ENCODE results near the gene ZNF354C.
"Not testable (repeated sequence)": the region's sequence is repeated elsewhere in the genome, so short reads cannot be mapped to it uniquely, and the experiment has no call there.

ZNF354C gene

DNA sequence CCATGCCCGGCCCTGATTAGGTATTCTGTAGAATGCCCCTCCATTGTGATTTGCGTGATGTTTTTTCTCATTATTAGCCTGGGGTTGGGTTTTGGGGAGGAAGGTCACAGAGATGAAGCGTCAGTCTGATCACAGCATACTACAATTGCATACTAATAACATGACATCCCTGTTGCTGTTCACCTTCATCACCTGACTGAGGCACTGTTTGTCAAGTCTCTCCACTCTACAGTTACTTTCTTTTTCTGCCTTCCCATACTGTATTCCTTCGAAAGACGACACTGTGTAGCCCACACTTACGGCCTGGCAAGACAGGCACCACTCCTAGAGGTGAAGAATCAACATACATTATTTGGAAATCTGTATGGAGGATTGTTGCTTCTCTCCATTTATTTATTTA is 5.5 kb downstream of the ZNF354C start:
- H3K4me3 ChIP-seq (ENCODE audit: low read depth, low read length), result no peak overlapping the region
- H3K36me3 ChIP-seq (ENCODE audit: insufficient read depth, low read length), result peaks cover 81% of the 10 kb centered on the region
- H3K27me3 ChIP-seq (ENCODE audit: insufficient read depth, low read length), result no peaks in the 10 kb centered on the region
- H3K27ac ChIP-seq (ENCODE audit: low read depth, low read length), result no peak overlapping the region
- H3K4me1 ChIP-seq (ENCODE audit: control insufficient read depth, insufficient read depth, low read length, unreplicated experiment), result peaks cover 7% of the 10 kb centered on the region
- H2AFZ ChIP-seq (ENCODE audit: low read length, unreplicated experiment), result no peak overlapping the region
- H3K79me2 ChIP-seq (ENCODE audit: control insufficient read depth, insufficient read depth, low read length, unreplicated experiment), result peaks cover 32% of the 10 kb centered on the region

DNA sequence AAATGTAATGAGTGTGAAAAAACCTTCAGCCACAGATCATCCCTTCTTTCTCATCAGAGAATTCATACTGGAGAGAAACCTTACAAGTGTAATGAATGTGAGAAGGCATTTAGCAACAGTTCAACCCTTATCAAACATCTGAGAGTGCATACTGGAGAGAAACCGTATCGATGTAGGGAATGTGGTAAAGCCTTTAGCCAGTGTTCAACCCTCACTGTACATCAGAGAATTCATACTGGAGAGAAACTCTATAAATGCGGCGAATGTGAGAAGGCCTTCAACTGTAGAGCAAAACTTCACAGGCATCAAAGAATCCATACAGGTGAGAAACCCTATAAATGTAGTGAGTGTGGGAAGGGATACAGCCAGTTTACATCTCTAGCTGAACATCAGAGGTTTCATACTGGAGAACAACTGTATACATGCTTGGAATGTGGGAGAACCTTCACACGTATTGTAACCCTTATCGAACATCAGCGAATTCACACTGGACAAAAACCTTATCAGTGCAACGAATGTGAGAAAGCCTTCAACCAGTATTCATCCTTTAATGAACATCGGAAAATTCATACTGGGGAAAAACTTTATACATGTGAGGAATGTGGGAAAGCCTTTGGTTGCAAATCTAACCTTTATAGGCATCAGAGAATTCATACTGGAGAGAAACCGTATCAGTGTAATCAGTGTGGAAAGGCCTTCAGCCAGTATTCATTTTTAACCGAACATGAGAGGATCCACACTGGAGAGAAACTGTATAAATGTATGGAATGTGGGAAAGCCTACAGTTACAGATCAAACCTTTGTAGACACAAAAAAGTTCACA is 19.2 kb downstream of the ZNF354C start:
- H3K27ac ChIP-seq (ENCODE audit: low read depth, low read length), result no peak overlapping the region
- peaks cover 82% of the 10 kb centered on the region for H3K36me3 ChIP-seq (ENCODE audit: insufficient read depth, low read length)
- H3K79me2 ChIP-seq (ENCODE audit: control insufficient read depth, insufficient read depth, low read length, unreplicated experiment), result no peaks in the 10 kb centered on the region
- H3K4me3 ChIP-seq (ENCODE audit: low read depth, low read length), result no peak overlapping the region
- H2AFZ ChIP-seq (ENCODE audit: low read length, unreplicated experiment), result no peak overlapping the region
- H3K4me1 ChIP-seq (ENCODE audit: control insufficient read depth, insufficient read depth, low read length, unreplicated experiment), result no peaks in the 10 kb centered on the region
- no peaks in the 10 kb centered on the region for H3K27me3 ChIP-seq (ENCODE audit: insufficient read depth, low read length)

DNA sequence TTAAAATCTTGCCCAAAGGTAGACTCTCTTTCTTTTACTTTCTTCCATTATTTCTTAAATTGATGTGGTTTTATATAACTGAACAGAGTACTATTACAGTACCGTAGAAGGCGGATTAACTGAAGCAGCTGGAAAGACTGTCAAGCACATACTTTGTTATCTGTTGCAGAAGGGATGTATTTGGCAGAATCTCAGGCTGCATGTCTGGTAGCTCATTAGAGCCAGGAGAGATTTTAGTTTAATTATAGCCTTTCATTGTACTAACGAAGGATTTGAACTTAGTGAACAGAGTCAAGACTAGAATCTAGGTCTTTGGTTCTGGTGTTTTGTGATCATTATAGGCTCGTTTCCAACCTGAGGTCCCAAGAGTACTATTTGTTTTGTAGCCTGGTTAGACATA is 20.6 kb downstream of the ZNF354C start:
- H2AFZ ChIP-seq (ENCODE audit: low read length, unreplicated experiment), result no peak overlapping the region
- no peaks in the 10 kb centered on the region for H3K79me2 ChIP-seq (ENCODE audit: control insufficient read depth, insufficient read depth, low read length, unreplicated experiment)
- no peak overlapping the region for H3K27ac ChIP-seq (ENCODE audit: low read depth, low read length)
- no peaks in the 10 kb centered on the region for H3K4me1 ChIP-seq (ENCODE audit: control insufficient read depth, insufficient read depth, low read length, unreplicated experiment)
- no peaks in the 10 kb centered on the region for H3K27me3 ChIP-seq (ENCODE audit: insufficient read depth, low read length)
- H3K4me3 ChIP-seq (ENCODE audit: low read depth, low read length), result no peak overlapping the region
- peaks cover 78% of the 10 kb centered on the region for H3K36me3 ChIP-seq (ENCODE audit: insufficient read depth, low read length)

DNA sequence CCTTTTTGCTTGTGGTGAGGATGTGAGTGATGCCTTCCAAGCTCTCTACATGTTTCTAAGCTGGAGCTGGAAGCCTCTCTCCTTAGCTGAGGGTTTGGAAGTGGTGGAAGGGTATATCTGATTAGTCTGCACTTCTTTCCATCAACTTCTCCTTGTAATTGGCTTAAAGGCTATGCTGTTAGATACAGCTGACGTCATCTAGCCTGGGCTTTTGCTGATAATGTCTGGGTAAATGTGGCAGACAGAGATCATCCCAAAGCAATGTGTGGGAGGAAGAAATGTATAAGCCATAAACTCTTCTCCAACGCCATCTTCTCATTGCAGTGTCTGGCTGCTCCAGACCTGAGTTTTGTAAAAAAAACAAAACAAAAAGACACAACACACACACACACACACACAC is 29.3 kb downstream of the ZNF354C start:
- Histone ChIP-seq H3K79me2 (ENCODE audit: control insufficient read depth, insufficient read depth, low read length, unreplicated experiment) (no peaks in the 10 kb centered on the region), H3K27ac (ENCODE audit: low read depth, low read length) (no peak overlapping the region), H3K4me3 (ENCODE audit: low read depth, low read length) (no peak overlapping the region), H3K4me1 (ENCODE audit: control insufficient read depth, insufficient read depth, low read length, unreplicated experiment) (no peaks in the 10 kb centered on the region), H2AFZ (ENCODE audit: low read length, unreplicated experiment) (no peak overlapping the region), H3K36me3 (ENCODE audit: insufficient read depth, low read length) (peaks cover 8% of the 10 kb centered on the region), H3K27me3 (ENCODE audit: insufficient read depth, low read length) (no peaks in the 10 kb centered on the region)

DNA sequence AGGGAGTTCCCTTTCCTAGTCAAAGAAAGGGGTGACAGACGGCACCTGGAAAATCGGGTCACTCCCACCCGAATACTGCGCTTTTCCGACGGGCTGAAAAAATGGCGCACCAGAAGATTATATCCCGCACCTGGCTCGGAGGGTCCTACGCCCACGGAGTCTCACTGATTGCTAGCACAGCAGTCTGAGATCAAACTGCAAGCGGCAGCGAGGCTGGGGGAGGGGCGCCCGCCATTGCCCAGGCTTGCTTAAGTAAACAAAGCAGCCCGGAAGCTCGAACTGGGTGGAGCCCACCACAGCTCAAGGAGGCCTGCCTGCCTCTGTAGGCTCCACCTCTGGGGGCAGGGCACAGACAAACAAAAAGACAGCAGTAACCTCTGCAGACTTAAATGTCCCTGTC is 41.1 kb downstream of the ZNF354C start:
- peaks cover 25% of the 10 kb centered on the region for H3K36me3 ChIP-seq (ENCODE audit: insufficient read depth, low read length)
- H3K79me2 ChIP-seq (ENCODE audit: control insufficient read depth, insufficient read depth, low read length, unreplicated experiment), result not testable (repeated sequence)

DNA sequence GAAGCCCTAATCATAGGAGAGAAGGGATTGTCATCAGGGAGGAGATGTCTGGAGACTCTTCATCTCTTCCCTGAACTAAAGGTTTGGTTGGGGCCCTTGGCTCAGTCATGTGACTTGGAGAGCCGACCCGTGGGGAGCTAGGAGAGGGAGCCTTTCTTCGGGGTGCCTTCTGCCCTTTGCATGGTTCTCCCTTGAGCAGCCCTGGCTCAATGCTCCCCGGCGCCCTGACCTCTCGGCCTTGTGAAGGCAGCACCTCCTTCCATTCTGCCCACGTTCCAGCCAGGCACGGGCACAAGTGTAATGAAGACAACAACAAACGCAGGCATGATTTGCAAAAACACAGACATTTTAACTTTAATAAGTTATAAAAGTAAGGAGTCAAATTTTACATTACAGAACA is 50.4 kb downstream of the ZNF354C start:
- no peaks in the 10 kb centered on the region for H3K27me3 ChIP-seq (ENCODE audit: insufficient read depth, low read length)
- no peak overlapping the region for H2AFZ ChIP-seq (ENCODE audit: low read length, unreplicated experiment)
- peaks cover 15% of the 10 kb centered on the region for H3K36me3 ChIP-seq (ENCODE audit: insufficient read depth, low read length)
- H3K27ac ChIP-seq (ENCODE audit: low read depth, low read length), result no peak overlapping the region
- no peaks in the 10 kb centered on the region for H3K79me2 ChIP-seq (ENCODE audit: control insufficient read depth, insufficient read depth, low read length, unreplicated experiment)
- no peak overlapping the region for H3K4me3 ChIP-seq (ENCODE audit: low read depth, low read length)
- H3K4me1 ChIP-seq (ENCODE audit: control insufficient read depth, insufficient read depth, low read length, unreplicated experiment), result no peaks in the 10 kb centered on the region

More for the DNA sequence above, 41.1 kb downstream of the ZNF354C start:
- not testable (repeated sequence) for H3K4me3 ChIP-seq (ENCODE audit: low read depth, low read length); H2AFZ ChIP-seq (ENCODE audit: low read length, unreplicated experiment); H3K27me3 ChIP-seq (ENCODE audit: insufficient read depth, low read length); H3K27ac ChIP-seq (ENCODE audit: low read depth, low read length); H3K4me1 ChIP-seq (ENCODE audit: control insufficient read depth, insufficient read depth, low read length, unreplicated experiment)

DNA sequence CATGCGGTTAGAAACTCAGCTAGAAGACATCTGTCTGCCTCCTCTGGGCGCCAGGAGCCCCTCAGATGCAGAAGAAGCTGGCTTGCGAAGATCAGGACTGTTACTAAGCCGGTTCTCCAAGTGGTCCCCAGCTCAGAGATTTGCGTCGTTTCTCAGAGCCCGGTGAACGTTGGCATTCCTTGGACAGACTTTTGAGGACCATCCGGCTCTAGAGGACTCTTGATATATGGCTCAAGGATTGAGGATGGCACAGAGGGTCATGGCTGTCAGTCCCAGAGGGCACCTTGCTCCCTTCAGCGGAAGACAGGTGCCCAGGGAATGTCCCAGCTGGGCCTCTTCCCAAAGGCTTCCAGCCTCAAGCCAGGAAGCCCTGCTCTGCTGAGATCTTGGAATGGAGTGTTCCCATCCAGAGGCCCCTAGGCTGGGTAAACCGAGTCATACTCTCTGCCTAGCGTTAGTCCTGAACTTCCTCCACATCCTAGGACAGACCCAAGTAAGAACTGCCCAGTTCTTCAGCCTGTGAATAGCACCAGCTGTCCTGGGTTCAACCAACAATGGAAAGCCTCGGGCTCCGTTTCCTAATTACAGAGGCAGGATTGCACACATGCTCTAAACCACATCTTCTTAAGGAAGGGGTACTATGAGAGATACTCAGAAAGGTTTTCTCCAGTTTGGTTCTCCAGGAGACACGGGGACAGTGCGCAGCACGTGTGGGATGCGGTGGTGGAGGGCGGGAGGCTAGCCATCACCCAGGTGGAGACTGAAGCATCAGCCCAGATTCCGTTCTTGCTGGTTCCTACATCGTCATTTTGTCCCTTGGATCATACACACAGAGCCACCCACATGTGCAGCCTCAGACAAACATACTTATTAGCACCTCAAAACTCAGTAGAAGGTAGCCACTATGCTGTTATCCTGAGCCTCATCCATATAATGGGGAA is 51.4 kb downstream of the ZNF354C start:
- Histone ChIP-seq H3K36me3 (ENCODE audit: insufficient read depth, low read length) (peaks cover 15% of the 10 kb centered on the region), H3K79me2 (ENCODE audit: control insufficient read depth, insufficient read depth, low read length, unreplicated experiment) (no peaks in the 10 kb centered on the region), H3K4me1 (ENCODE audit: control insufficient read depth, insufficient read depth, low read length, unreplicated experiment) (no peaks in the 10 kb centered on the region), H3K27me3 (ENCODE audit: insufficient read depth, low read length) (no peaks in the 10 kb centered on the region), H2AFZ (ENCODE audit: low read length, unreplicated experiment) (no peak overlapping the region), H3K27ac (ENCODE audit: low read depth, low read length) (no peak overlapping the region), H3K4me3 (ENCODE audit: low read depth, low read length) (no peak overlapping the region)

DNA sequence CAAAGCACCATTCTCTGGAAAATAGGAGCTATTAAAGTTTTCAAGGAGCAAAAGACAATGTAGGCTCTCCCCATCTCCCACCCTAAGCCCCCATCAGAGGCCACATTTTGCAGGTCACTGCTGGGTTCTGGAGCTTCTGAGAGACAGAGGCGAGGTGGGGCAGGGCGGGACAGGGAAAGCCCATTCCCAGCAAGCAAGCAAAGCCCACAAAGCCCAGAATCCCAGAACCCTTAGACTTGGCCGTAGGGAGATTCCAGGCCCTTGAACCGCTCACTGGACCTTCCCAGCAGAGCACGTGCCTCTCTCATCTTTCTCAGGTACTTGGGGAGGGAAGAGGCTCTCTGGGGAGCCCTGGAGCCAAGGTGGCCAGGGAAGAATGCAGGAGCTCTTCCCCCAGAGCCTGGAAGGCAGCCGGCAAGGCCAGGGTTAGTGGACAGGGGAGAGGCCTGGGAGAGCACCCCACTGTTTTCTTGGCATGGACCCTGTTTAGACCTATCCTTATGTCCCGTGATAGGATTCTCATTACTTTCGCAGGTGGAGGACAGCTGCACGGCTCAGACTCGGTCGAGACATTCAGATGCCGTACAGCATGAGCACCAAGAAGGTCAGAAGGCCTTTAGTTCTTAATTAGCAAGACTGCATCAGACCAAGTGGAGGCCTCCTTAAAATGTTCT is 52.4 kb downstream of the ZNF354C start:
- H3K4me1 ChIP-seq (ENCODE audit: control insufficient read depth, insufficient read depth, low read length, unreplicated experiment), result no peaks in the 10 kb centered on the region
- no peak overlapping the region for H3K27ac ChIP-seq (ENCODE audit: low read depth, low read length)
- no peaks in the 10 kb centered on the region for H3K27me3 ChIP-seq (ENCODE audit: insufficient read depth, low read length)
- H2AFZ ChIP-seq (ENCODE audit: low read length, unreplicated experiment), result no peak overlapping the region
- H3K4me3 ChIP-seq (ENCODE audit: low read depth, low read length), result no peak overlapping the region
- no peaks in the 10 kb centered on the region for H3K79me2 ChIP-seq (ENCODE audit: control insufficient read depth, insufficient read depth, low read length, unreplicated experiment)
- H3K36me3 ChIP-seq (ENCODE audit: insufficient read depth, low read length), result peaks cover 15% of the 10 kb centered on the region

DNA sequence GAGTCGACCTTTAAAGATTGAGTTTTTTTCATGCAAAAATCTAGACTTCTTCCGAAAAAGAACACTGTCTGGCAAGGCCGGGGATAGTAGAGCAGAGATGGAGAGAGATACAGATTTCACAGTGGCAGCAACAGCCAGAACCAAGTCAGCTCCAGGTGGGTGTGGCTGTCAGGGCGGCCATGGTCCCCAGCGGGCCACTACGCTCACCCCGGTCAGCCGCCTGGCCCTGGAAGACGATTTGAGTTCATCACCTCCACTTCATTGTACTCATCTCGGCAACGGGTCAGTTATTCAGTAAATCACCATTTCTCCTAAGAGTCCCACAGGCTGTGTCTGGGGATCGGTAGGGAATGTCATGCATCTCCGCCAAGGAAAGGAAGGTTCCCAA is 53.0 kb downstream of the ZNF354C start:
- Histone ChIP-seq H3K4me1 (ENCODE audit: control insufficient read depth, insufficient read depth, low read length, unreplicated experiment) (no peaks in the 10 kb centered on the region), H3K27me3 (ENCODE audit: insufficient read depth, low read length) (no peaks in the 10 kb centered on the region), H3K4me3 (ENCODE audit: low read depth, low read length) (no peak overlapping the region)

DNA sequence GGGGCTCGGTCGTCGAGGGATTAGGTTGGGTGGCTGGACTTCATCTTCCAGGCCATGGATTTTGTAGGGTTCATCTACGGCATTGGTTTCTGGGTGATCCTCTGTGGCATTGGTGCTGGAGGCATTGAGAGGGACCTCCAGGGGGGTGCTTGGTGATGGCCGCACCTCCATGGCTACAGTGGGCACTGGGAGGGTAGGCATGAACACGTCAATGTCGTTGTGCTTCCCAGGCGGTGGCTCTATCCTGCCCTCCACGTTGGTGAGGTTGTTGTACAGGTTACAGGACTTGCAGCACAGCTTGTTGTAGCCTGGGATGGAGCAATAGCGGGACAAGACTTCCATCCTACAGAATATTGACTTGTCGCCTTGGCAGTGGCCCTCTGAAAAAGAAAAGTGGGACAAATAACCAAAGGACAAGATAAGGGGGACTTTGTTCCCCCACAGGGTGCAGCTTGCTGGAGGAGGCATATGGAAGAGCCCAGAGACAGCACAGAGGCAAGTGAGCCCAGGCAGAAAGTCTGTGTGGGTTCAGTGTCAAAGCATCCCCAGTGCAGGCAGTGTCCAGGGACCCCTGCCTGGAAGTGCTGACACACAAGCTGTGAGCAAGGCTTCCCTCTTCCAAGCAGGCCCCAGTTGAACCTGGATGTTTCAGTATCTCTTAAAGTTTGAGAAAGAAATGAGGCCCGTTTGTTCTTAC is 53.9 kb downstream of the ZNF354C start:
- Histone ChIP-seq H2AFZ (ENCODE audit: low read length, unreplicated experiment) (no peak overlapping the region), H3K36me3 (ENCODE audit: insufficient read depth, low read length) (peaks cover 20% of the 10 kb centered on the region), H3K4me1 (ENCODE audit: control insufficient read depth, insufficient read depth, low read length, unreplicated experiment) (no peaks in the 10 kb centered on the region), H3K27ac (ENCODE audit: low read depth, low read length) (no peak overlapping the region), H3K4me3 (ENCODE audit: low read depth, low read length) (no peak overlapping the region), H3K79me2 (ENCODE audit: control insufficient read depth, insufficient read depth, low read length, unreplicated experiment) (no peaks in the 10 kb centered on the region), H3K27me3 (ENCODE audit: insufficient read depth, low read length) (no peaks in the 10 kb centered on the region)

More for the DNA sequence above, 53.0 kb downstream of the ZNF354C start:
- Histone ChIP-seq H3K36me3 (ENCODE audit: insufficient read depth, low read length) (peaks cover 17% of the 10 kb centered on the region), H3K79me2 (ENCODE audit: control insufficient read depth, insufficient read depth, low read length, unreplicated experiment) (no peaks in the 10 kb centered on the region), H2AFZ (ENCODE audit: low read length, unreplicated experiment) (no peak overlapping the region), H3K27ac (ENCODE audit: low read depth, low read length) (no peak overlapping the region)
